ENCODE results near the gene OR10P1.

The OR10P1 gene

DNA sequence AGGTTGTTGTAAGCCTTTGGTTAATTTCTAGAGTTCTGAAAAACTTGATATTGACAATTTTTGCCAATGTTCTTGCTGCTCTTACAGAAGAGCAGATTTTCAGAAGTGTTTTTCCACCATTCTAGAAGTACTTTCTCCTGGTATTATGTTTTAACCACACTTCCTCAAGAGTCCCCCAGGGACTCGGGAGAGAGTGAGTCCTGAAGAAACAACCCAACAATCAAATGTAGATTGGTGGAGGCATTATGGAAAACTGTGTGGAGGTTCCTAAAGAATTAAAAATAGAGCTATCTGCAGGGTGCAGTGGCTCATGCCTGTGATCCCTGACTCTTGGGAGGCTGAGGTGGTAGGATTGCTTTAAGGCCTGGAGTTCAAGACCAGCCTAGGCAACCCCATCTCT, 26.7 kb downstream of the OR10P1 start:
- no peak for ATAC-seq
- Mint-ChIP-seq H3K4me1 (no peaks in the 10 kb centered on the region), H3K27ac (no peak overlapping the region), H3K9me3 (no peaks in the 10 kb centered on the region), H3K27me3 (no peaks in the 10 kb centered on the region), H3K4me3 (no peak overlapping the region), H3K36me3 (no peaks in the 10 kb centered on the region)

DNA sequence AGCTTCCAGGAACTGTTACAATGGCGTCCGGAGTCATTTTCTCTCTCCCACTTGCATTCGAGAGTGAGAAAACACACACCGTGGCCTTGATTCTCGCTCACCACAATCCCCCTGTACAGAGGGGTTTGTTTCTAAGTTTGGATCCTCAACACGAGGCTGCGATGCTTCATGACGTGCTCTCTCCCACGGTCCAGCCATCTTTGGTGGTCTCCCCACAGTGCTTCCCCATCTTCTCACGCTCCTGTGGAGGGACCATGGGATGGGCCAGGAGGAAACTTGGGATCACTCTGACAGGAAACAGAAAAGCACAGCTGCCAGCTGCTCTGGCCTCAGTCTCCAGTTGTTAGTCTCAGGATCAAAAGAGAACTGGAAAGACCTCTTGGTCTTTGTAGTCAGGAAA, 28.1 kb downstream of the OR10P1 start:
- Mint-ChIP-seq H3K4me3 (no peak overlapping the region), H3K27me3 (no peaks in the 10 kb centered on the region), H3K4me1 (no peaks in the 10 kb centered on the region), H3K36me3 (no peaks in the 10 kb centered on the region), H3K27ac (no peak overlapping the region), H3K9me3 (no peaks in the 10 kb centered on the region)
- no peak for ATAC-seq

DNA sequence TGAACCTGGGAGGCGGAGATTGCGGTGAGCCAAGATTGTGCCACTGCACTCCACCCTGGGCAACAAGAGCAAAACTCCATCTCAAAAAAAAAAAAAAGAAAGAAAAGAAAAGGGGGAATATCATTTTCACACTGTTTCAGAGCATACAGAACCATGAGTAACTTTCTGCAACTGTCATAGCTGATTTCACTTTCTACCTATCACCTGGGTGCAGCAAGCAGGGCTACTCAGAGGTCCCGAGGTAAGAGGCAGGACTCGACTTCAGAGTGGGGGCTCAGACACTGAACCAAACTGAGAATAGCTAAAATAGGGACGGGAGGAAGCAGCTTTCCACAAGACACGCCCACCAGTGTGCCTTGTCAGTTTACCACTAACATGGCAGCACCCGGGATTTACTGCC, 29.8 kb downstream of the OR10P1 start:
- Mint-ChIP-seq H3K27ac (no peak overlapping the region), H3K27me3 (no peaks in the 10 kb centered on the region), H3K4me1 (no peaks in the 10 kb centered on the region), H3K4me3 (no peak overlapping the region), H3K36me3 (no peaks in the 10 kb centered on the region), H3K9me3 (no peaks in the 10 kb centered on the region)
- no peak for ATAC-seq

DNA sequence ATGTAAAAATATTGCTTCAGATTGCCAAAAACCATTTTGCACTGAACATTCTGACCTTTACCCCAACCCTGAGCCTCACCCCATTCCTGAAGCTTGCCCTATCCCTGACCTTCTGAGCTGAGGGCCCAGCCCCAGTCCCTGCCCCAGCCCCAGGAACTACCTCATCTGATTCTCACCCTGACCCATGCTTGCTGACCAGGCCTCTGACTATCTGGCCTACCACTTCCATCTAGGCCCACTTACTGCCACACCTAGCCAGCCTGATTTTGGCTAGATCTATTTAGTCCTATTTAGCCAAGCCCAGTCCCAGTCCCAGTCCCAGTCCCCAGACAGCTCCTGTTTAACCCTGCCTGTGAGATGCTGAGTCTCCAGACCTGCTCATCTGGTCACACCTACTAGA, 33.6 kb downstream of the OR10P1 start:
- H3K36me3 Mint-ChIP-seq, result no peaks in the 10 kb centered on the region
- no peak for ATAC-seq
- H3K27ac Mint-ChIP-seq, result no peak overlapping the region
- H3K4me3 Mint-ChIP-seq, result no peak overlapping the region
- peaks cover 3% of the 10 kb centered on the region for H3K9me3 Mint-ChIP-seq
- H3K27me3 Mint-ChIP-seq, result no peaks in the 10 kb centered on the region
- peaks cover 19% of the 10 kb centered on the region for H3K4me1 Mint-ChIP-seq

DNA sequence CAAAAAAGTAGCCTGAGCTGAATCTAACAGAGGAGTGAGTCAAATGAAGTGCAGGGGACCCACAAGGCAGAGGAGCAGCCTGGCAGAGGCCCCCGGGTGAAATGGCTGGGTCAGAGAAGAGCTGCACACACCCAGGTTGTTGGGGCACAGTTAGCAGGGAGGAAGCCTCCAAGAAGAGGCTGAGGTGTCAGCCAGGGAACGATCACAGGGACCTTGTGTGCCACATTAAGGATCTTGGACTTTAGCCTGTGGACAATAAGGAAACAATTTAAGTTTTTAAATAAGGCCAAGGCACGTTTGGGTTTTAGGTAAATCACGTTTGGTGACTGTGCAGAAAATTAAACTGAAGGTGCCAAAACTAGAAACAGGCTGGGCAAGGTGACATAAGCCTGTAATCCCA, 35.1 kb downstream of the OR10P1 start:
- Mint-ChIP-seq H3K27me3 (no peaks in the 10 kb centered on the region), H3K4me1 (peaks cover 19% of the 10 kb centered on the region), H3K27ac (no peak overlapping the region), H3K4me3 (no peak overlapping the region), H3K36me3 (no peaks in the 10 kb centered on the region), H3K9me3 (peaks cover 3% of the 10 kb centered on the region)
- no peak for ATAC-seq

DNA sequence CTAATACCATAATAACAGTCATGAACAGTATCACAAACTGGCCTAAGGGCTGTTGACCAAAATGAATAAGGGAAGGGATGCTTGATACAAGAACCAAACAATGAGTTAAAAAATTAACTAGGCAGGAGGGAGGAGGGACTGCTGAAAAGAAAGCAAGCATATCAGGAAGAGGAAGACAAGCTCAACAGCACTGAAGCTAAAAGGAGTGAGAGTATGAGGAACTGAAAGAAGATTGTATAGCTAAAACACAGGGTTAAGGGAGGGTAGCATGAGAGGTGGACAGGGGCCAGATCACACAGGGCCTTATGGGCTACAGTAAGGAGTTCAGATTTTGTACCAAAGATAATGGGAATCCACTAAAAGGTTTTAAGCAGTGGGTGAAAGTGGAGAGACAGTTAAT, 36.9 kb downstream of the OR10P1 start:
- Mint-ChIP-seq H3K9me3 (peaks cover 3% of the 10 kb centered on the region), H3K4me3 (peak overlapping the region; percentile 8), H3K4me1 (peaks cover 19% of the 10 kb centered on the region), H3K36me3 (no peaks in the 10 kb centered on the region), H3K27ac (peak overlapping the region; percentile 89), H3K27me3 (no peaks in the 10 kb centered on the region)
- ATAC-seq, result peak; percentile 96

DNA sequence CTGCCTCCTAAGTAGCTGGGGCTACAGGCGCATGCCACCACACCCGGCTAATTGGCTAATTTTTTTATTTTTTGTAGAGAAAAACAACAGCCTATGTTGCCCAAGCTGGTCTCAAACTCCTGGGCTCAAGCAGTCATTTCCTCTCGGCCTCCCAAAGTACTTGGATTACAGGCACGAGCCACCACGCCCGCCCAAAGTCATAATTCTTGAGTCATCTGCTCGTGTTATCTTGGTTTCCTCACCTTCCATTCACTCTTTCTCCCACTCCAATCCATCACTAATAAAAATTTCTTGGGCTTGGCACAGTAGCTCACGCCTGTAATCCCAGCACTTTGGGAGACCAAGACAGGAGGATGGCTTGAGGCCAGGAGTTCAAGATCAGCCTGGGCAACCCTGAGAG, 39.0 kb downstream of the OR10P1 start:
- peaks cover 3% of the 10 kb centered on the region for H3K9me3 Mint-ChIP-seq
- H3K4me3 Mint-ChIP-seq, result no peak overlapping the region
- H3K27me3 Mint-ChIP-seq, result no peaks in the 10 kb centered on the region
- peaks cover 21% of the 10 kb centered on the region for H3K4me1 Mint-ChIP-seq
- no peak for ATAC-seq
- no peak overlapping the region for H3K27ac Mint-ChIP-seq
- no peaks in the 10 kb centered on the region for H3K36me3 Mint-ChIP-seq

DNA sequence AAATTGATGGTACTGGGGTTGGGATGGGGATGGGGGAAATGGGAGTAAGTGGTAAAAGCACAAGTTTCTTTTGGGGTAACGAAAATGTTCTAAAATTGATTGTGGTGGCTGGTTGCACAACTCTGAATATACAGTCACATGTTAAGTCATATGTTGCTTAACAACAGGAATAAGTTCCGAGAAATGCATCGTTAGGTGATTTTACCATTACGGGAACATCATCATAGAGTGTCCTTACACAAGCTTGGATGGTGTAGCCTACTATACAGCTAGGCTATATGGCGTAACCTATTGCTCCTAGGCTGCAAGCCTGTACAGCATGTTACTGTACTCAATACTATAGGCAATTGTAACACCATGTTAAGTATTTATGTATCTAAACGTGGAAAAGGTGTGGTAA, 40.0 kb downstream of the OR10P1 start:
- no peak overlapping the region for H3K4me3 Mint-ChIP-seq
- peaks cover 31% of the 10 kb centered on the region for H3K4me1 Mint-ChIP-seq
- H3K27ac Mint-ChIP-seq, result no peak overlapping the region
- no peaks in the 10 kb centered on the region for H3K27me3 Mint-ChIP-seq
- no peaks in the 10 kb centered on the region for H3K36me3 Mint-ChIP-seq
- peaks cover 3% of the 10 kb centered on the region for H3K9me3 Mint-ChIP-seq
- no peak for ATAC-seq

DNA sequence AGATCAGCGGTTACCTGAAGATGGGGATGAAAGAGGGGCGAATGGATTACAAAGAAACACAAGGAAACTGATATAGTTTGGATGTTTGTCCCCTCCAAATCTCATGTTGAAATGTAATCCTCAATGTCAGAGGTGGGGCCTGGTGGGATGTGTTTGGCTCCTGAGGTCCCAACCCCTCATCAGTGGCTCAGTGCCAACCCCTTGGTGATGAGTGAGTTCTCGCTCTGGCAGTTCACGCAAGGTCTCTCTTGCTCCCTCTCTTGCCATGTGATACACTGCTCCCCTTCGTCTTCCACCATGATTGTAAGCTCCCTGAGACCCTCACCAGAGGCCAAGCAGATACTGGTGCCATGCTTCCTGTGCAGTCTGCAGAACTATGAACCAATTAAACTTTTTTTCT, 43.0 kb downstream of the OR10P1 start:
- no peaks in the 10 kb centered on the region for H3K27me3 Mint-ChIP-seq
- ATAC-seq, result no peak
- no peaks in the 10 kb centered on the region for H3K9me3 Mint-ChIP-seq
- no peak overlapping the region for H3K27ac Mint-ChIP-seq
- H3K4me3 Mint-ChIP-seq, result no peak overlapping the region
- H3K36me3 Mint-ChIP-seq, result no peaks in the 10 kb centered on the region
- H3K4me1 Mint-ChIP-seq, result peaks cover 31% of the 10 kb centered on the region

DNA sequence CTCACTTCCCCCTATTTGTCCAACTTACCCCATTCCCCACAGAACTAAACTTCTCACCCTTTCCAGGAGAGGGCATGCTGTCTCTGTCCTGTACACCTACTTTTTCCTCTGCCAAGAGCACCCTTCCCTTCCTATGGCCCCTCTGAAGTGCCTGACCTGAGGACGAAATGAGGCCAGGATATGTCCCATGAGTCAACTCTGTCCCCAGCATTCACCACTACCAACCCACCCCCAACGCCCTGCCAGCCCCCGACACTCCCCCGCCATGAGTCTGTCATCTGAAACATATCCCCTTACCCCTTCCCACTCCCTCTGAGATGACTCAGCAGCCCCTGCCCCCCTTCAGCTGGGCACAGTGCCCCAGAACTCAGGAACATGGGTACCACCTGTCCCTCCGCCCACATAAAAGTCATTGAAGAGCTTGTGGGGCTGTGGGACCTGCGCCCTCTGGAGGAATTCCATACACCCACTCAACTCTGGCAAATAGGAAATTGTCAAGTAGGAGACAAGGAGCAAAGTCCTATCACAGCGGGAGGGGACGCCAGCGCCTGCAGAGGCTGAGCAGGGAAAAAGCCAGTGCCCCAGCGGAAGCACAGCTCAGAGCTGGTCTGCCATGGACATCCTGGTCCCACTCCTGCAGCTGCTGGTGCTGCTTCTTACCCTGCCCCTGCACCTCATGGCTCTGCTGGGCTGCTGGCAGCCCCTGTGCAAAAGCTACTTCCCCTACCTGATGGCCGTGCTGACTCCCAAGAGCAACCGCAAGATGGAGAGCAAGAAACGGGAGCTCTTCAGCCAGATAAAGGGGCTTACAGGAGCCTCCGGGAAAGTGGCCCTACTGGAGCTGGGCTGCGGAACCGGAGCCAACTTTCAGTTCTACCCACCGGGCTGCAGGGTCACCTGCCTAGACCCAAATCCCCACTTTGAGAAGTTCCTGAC, 44.7 kb downstream of the OR10P1 start:
- ATAC-seq, result peak; percentile 67
- Mint-ChIP-seq H3K4me3 (peak overlapping the region; percentile 59), H3K27me3 (peaks cover 9% of the 10 kb centered on the region), H3K4me1 (peaks cover 26% of the 10 kb centered on the region), H3K27ac (peak overlapping the region; percentile 66), H3K9me3 (no peaks in the 10 kb centered on the region), H3K36me3 (no peaks in the 10 kb centered on the region)

DNA sequence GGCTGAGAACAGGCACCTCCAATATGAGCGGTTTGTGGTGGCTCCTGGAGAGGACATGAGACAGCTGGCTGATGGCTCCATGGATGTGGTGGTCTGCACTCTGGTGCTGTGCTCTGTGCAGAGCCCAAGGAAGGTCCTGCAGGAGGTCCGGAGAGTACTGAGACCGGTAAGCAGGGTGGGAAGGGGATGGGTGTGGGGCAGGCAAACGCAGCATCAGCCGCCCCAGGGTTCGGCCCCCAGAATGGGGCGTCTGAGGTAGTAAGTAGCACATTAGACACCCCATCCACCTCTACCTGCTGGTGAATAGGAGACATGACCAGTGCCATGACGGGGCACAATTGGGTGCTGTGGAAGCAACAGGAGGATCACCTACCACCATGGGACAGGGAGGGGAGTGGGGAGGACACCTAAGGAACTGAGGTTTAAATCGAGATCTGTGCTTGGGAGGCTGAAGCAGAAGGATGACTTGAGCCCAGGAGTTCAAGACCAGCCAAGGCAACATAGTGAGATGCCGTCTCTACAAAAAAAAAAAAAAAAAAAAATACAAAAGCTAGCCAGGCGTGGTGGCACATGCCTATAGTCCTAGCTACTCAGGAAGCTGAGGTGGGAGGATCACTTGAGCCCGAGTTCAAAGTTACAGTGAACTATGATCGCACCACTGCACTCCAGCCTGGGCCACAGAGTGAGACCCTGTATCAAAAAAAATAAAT, 45.5 kb downstream of the OR10P1 start:
- Mint-ChIP-seq H3K27me3 (peaks cover 9% of the 10 kb centered on the region), H3K9me3 (no peaks in the 10 kb centered on the region), H3K4me1 (peaks cover 26% of the 10 kb centered on the region), H3K36me3 (no peaks in the 10 kb centered on the region), H3K4me3 (peak overlapping the region; percentile 59), H3K27ac (peak overlapping the region; percentile 66)
- ATAC-seq, result peak; percentile 54

DNA sequence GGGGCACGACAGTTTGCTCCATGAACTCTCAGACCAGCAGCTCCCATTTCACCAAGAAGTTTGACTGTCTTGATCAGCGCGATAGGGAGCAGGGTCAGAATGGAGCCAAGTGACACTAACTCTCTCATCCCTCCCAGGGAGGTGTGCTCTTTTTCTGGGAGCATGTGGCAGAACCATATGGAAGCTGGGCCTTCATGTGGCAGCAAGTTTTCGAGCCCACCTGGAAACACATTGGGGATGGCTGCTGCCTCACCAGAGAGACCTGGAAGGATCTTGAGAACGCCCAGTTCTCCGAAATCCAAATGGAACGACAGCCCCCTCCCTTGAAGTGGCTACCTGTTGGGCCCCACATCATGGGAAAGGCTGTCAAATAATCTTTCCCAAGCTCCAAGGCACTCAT, 47.0 kb downstream of the OR10P1 start:
- Mint-ChIP-seq H3K36me3 (no peaks in the 10 kb centered on the region), H3K27ac (no peak overlapping the region), H3K27me3 (peaks cover 9% of the 10 kb centered on the region), H3K4me3 (no peak overlapping the region), H3K4me1 (peaks cover 32% of the 10 kb centered on the region), H3K9me3 (no peaks in the 10 kb centered on the region)
- ATAC-seq, result no peak

DNA sequence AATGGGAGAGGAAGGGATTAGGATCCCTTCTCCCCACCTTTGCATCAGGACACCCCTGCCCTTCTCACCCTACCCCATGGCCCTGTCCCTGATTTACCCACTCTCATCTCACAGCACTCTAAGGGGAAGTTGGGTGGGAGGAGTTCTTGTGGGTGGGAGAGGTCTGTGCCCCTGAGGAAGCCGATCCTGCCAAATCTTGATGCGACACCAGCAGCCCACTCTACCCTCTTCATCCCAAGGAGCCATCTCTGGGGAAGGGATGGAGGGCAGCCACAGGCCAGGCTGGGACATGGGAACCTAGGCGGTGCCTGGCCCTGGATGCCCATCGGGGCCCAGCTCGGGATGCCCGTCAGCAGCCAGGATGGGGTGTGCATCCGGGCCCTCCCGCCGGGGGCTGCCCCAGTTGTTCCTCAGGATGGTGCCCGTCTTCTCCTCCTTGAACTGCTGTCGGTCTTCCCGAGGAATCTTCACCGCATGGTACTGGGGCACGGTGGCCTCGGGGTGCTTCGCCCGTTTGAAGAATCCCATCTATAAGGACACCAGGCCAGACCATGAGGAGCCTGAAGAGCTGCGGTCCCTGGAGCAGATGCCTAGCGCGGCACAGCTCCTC, 48.2 kb downstream of the OR10P1 start:
- Mint-ChIP-seq H3K27me3 (peaks cover 9% of the 10 kb centered on the region), H3K27ac (no peak overlapping the region), H3K36me3 (no peaks in the 10 kb centered on the region), H3K9me3 (no peaks in the 10 kb centered on the region), H3K4me3 (no peak overlapping the region), H3K4me1 (peaks cover 32% of the 10 kb centered on the region)
- no peak for ATAC-seq

DNA sequence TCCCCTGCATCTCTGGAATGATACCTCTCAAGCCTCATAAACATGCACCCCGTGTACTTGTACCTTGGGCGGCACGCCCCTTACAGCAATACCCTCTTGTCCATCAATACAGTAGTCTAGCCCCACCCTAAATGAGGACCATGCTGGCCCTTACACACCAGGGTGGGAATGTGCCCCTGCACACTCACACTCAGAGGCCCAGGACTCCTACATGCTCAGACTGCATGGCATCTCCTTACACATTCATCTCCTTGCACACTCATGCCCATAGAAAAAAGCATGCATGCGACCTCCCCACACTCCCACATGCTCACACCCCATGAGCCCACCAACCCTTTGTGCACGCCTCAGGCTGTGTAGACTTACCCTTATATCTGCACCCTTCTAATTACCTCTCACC, 49.0 kb downstream of the OR10P1 start:
- H3K4me1 Mint-ChIP-seq, result peaks cover 30% of the 10 kb centered on the region
- H3K4me3 Mint-ChIP-seq, result no peak overlapping the region
- H3K27ac Mint-ChIP-seq, result no peak overlapping the region
- H3K9me3 Mint-ChIP-seq, result no peaks in the 10 kb centered on the region
- no peaks in the 10 kb centered on the region for H3K36me3 Mint-ChIP-seq
- ATAC-seq, result no peak
- peaks cover 9% of the 10 kb centered on the region for H3K27me3 Mint-ChIP-seq

DNA sequence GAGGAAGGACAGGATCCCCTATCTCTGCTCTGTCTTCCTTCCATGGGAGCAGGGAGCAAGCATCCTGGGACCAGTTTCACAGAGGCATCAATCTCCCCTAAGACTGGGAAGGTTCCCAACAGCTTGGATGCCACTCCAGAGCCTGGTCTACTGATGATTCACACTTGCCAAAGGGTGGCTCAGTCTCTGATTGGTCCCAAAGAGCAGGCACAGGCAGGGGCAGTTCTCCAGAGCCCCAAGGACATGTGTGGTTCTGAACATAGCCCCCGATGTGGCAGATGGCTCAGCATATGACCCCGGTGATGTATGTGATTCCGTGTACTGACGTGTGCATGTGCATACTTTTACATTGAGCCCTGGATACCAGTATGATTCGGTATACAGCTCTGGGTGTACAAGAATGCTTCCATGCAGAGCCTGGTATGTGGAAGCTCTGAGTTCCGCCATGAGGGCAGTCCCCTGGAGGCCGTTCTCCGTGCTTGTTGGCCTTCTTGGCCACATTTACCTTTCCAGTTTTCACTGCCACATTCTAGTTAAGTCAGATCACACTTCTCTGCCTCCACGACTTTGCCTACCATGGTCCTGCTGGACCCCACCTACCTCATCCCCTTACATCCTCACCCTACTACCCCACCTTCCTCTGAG, 49.8 kb downstream of the OR10P1 start:
- Mint-ChIP-seq H3K27me3 (peaks cover 9% of the 10 kb centered on the region), H3K4me1 (peaks cover 22% of the 10 kb centered on the region), H3K9me3 (no peaks in the 10 kb centered on the region), H3K4me3 (no peak overlapping the region), H3K36me3 (no peaks in the 10 kb centered on the region), H3K27ac (no peak overlapping the region)
- no peak for ATAC-seq
